SU-DHL-6 (cell line): ENCODE measurements around the gene SPRR3.

Experiments used
- H2AFZ ChIP-seq: fragments of 200-600 bp; sonication (generic); 2 replicates; pipeline ENCODE4 v1.6.1; 2014; ENCODE audit warnings: low read depth, mild to moderate bottlenecking, moderate library complexity, mixed read lengths, antibody characterized with exemption, low read length; ENCODE audit not compliant: severe bottlenecking
- H3F3A ChIP-seq: fragments of 200-600 bp; shearing (Covaris generic); 2 replicates; pipeline ENCODE4 v1.6.0; 2016; ENCODE audit warnings: antibody characterized with exemption, mild to moderate bottlenecking; ENCODE audit not compliant: insufficient read depth
- H3K27ac ChIP-seq: fragments of 200-600 bp; sonication (generic); 2 replicates; pipeline ENCODE4 v1.5.1; 2016; ENCODE audit warnings: low read depth, mild to moderate bottlenecking, low read length, moderate library complexity, mixed read lengths
- H3K27me3 ChIP-seq: fragments of 200-600 bp; sonication (generic), shearing (Covaris generic); 2 replicates; pipeline ENCODE4 v1.6.0; 2014; ENCODE audit warnings: mild to moderate bottlenecking, low read length
- H3K36me3 ChIP-seq: fragments of 200-600 bp; sonication (generic); 2 replicates; pipeline ENCODE4 v1.6.1; 2014; ENCODE audit warnings: mild to moderate bottlenecking, low read length, mixed read lengths
- H3K4me2 ChIP-seq: fragments of 300-600, 200-600 bp; shearing (Covaris generic), sonication (generic); 2 replicates; pipeline ENCODE4 v1.6.0; 2014; ENCODE audit warnings: low read length, low read depth, mild to moderate bottlenecking; ENCODE audit not compliant: poor library complexity, severe bottlenecking
- H3K4me3 ChIP-seq: fragments of 200-600 bp; sonication (generic); 2 replicates; pipeline ENCODE4 v1.5.1; 2014; ENCODE audit warnings: antibody characterized with exemption, low read length, mild to moderate bottlenecking, mixed read lengths; ENCODE audit not compliant: insufficient read depth, poor library complexity, severe bottlenecking
- H3K79me2 ChIP-seq: fragments of 200-600 bp; sonication (generic); 2 replicates; pipeline ENCODE4 v1.6.1; 2014; ENCODE audit warnings: mild to moderate bottlenecking, low read length, moderate library complexity; ENCODE audit not compliant: insufficient read depth
- H3K9ac ChIP-seq: fragments of 200-600 bp; sonication (generic); 2 replicates; pipeline ENCODE4 v1.7.0; 2014; ENCODE audit warnings: mild to moderate bottlenecking, low read length
- H3K9me2 ChIP-seq: fragments of 200-600 bp; sonication (generic); replicated peaks from 2 replicates; pipeline ENCODE4 v1.6.1; 2014; ENCODE audit warnings: low read length; ENCODE audit not compliant: insufficient read depth
- H3K9me3 ChIP-seq: fragments of 200-600 bp; sonication (generic); 2 replicates; pipeline ENCODE4 v1.6.1; 2014; ENCODE audit warnings: low read length, mixed read lengths; ENCODE audit not compliant: insufficient read depth
- H4K20me1 ChIP-seq: fragments of 200-600 bp; sonication (generic); 2 replicates; pipeline ENCODE4 v1.6.1; 2014; ENCODE audit warnings: low read depth, mild to moderate bottlenecking, antibody characterized with exemption, low read length, moderate library complexity, mixed read lengths
- EZH2phosphoT487 ChIP-seq: fragments of 200-600 bp; sonication (generic), shearing (Covaris generic); conservative IDR thresholded peaks from 2 replicates; pipeline ENCODE4 v1.6.1; 2018; ENCODE audit warnings: mild to moderate bottlenecking, antibody characterized with exemption, low read length, moderate library complexity, mixed read lengths
- TF ChIP-seq, protein P1 (sequence below): fragments of 200-600 bp; sonication (generic); IDR thresholded peaks from one replicate; pipeline ENCODE4 v1.5.1; 2017; ENCODE audit warnings: antibody characterized with exemption, mild to moderate bottlenecking, low read length, moderate library complexity; ENCODE audit not compliant: insufficient read depth, poor library complexity, severe bottlenecking

Gene SPRR3

GRCh38 chr1:152957561-152957960 lies 44.0 kb upstream of the SPRR3 start:
- no peaks in the 10 kb centered on the region for H3F3A ChIP-seq
- no peaks in the 10 kb centered on the region for H3K79me2 ChIP-seq
- H3K36me3 ChIP-seq, result no peaks in the 10 kb centered on the region
- TF ChIP-seq EZH2phosphoT487, result no peak
- TF ChIP-seq, protein P1, sequence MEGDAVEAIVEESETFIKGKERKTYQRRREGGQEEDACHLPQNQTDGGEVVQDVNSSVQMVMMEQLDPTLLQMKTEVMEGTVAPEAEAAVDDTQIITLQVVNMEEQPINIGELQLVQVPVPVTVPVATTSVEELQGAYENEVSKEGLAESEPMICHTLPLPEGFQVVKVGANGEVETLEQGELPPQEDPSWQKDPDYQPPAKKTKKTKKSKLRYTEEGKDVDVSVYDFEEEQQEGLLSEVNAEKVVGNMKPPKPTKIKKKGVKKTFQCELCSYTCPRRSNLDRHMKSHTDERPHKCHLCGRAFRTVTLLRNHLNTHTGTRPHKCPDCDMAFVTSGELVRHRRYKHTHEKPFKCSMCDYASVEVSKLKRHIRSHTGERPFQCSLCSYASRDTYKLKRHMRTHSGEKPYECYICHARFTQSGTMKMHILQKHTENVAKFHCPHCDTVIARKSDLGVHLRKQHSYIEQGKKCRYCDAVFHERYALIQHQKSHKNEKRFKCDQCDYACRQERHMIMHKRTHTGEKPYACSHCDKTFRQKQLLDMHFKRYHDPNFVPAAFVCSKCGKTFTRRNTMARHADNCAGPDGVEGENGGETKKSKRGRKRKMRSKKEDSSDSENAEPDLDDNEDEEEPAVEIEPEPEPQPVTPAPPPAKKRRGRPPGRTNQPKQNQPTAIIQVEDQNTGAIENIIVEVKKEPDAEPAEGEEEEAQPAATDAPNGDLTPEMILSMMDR, result no peak
- H3K4me2 ChIP-seq, result no peak overlapping the region
- no peaks in the 10 kb centered on the region for H3K9me3 ChIP-seq
- no peaks in the 10 kb centered on the region for H4K20me1 ChIP-seq
- no peak overlapping the region for H3K27ac ChIP-seq
- H3K4me3 ChIP-seq, result no peak overlapping the region
- no peak overlapping the region for H2AFZ ChIP-seq
- H3K9me2 ChIP-seq, result no peaks in the 10 kb centered on the region
- H3K27me3 ChIP-seq, result no peaks in the 10 kb centered on the region
- H3K9ac ChIP-seq, result no peak overlapping the region

DNA sequence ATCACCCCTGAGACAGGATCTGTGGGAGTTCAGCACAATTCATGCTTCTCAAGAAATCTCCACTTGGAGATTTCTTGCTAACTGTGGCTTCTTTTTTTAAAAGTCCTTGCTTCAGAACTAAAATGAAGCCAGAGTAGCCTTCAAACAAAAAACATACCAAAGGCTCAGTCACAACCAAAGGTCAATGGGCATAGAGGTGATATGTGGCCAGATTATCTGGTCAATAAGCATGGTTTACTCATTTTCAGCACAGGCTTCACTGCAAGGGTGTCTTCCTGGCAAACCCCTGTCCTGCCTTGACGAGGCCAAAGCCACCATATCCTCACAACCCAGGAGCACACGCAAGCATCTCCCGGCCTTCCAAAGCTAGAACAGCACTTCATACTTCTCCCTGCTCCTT lies 42.3 kb upstream of the SPRR3 start:
- no peaks in the 10 kb centered on the region for H3F3A ChIP-seq
- H3K36me3 ChIP-seq, result no peaks in the 10 kb centered on the region
- no peaks in the 10 kb centered on the region for H3K9me2 ChIP-seq
- no peaks in the 10 kb centered on the region for H3K9me3 ChIP-seq
- no peaks in the 10 kb centered on the region for H4K20me1 ChIP-seq
- H3K27ac ChIP-seq, result no peak overlapping the region
- H2AFZ ChIP-seq, result no peak overlapping the region
- no peak overlapping the region for H3K9ac ChIP-seq
- no peaks in the 10 kb centered on the region for H3K79me2 ChIP-seq
- H3K27me3 ChIP-seq, result no peaks in the 10 kb centered on the region
- TF ChIP-seq EZH2phosphoT487, result no peak
- TF ChIP-seq, protein P1, result no peak
- H3K4me3 ChIP-seq, result no peak overlapping the region
- H3K4me2 ChIP-seq, result no peak overlapping the region

DNA sequence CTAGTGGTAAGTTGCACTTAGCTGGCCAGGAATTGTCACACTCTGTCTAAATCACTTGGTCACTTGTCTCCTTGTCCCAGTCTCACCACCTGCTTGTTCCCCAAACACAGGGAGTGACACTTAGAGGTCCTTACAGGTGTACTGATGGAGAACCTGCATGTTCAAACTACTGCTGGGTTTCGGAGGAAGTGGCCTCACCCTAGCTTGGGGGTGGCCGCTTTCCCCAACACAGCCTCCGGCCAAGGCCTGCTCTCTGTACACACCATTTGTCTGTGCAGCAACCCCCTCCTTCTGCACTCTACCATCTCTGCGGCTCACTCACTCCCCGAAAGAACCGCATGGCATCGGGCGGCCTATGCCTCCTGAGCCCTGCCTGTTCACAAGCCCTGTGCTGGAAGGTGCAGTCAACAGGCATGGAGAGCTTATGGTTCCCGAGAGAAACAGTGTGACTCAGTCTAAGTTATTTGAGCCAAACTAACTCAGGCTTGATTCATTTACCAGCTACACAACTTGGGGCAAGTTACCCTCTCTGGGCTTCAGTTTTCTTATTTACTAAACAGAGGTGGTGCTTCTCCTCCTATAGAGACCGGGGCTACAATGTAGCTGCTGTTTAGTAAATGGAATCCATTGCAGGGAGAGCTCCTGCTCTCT lies 41.6 kb upstream of the SPRR3 start:
- Histone ChIP-seq H3K4me2 (no peak overlapping the region), H3K27me3 (no peaks in the 10 kb centered on the region), H3K36me3 (no peaks in the 10 kb centered on the region), H3K9me3 (no peaks in the 10 kb centered on the region), H3K79me2 (no peaks in the 10 kb centered on the region), H3F3A (no peaks in the 10 kb centered on the region), H3K9ac (no peak overlapping the region), H3K4me3 (no peak overlapping the region), H4K20me1 (no peaks in the 10 kb centered on the region), H3K9me2 (no peaks in the 10 kb centered on the region), H2AFZ (no peak overlapping the region), H3K27ac (no peak overlapping the region)
- no peak for TF ChIP-seq EZH2phosphoT487
- TF ChIP-seq, protein P1, result no peak
